ENCODE measurements around the gene TBC1D32.
"Not testable (repeated sequence)": the region's sequence is repeated elsewhere in the genome, so short reads cannot be mapped to it uniquely, and the experiment has no call there.

The TBC1D32 gene

GRCh38 chr6:121213341-121213740 is 120.9 kb downstream of the TBC1D32 start:
- not testable (repeated sequence) for DNase-seq (ENCODE audit: low read depth in 2 of 2)

GRCh38 chr6:121210943-121211342 is 123.3 kb downstream of the TBC1D32 start:
- no peak for DNase-seq (ENCODE audit: low read depth in 2 of 2)

- no peak for DNase-seq (ENCODE audit: low read depth in 2 of 2)
These were observed 128.7 kb downstream of the TBC1D32 start for GRCh38 chr6:121205569-121205968.

- DNase-seq (ENCODE audit: low read depth in 2 of 2), result no peak
These were observed 133.2 kb downstream of the TBC1D32 start for GRCh38 chr6:121201105-121201504.

GRCh38 chr6:121196042-121196441 is 138.2 kb downstream of the TBC1D32 start:
- not testable (repeated sequence) for DNase-seq (ENCODE audit: low read depth in 2 of 2)

- DNase-seq (ENCODE audit: low read depth in 2 of 2), result no peak
These were observed 144.2 kb downstream of the TBC1D32 start for GRCh38 chr6:121190122-121190521.

- no peak for DNase-seq (ENCODE audit: low read depth in 2 of 2)
These were observed 145.9 kb downstream of the TBC1D32 start for GRCh38 chr6:121188356-121188755.

- no peak for DNase-seq (ENCODE audit: low read depth in 2 of 2)
These were observed 146.5 kb downstream of the TBC1D32 start for GRCh38 chr6:121187833-121188200.

- no peak for DNase-seq (ENCODE audit: low read depth in 2 of 2)
These were observed 147.0 kb downstream of the TBC1D32 start for GRCh38 chr6:121187200-121187832.

GRCh38 chr6:121183742-121184141 is 150.5 kb downstream of the TBC1D32 start:
- DNase-seq (ENCODE audit: low read depth in 2 of 2), result no peak

- DNase-seq (ENCODE audit: low read depth in 2 of 2), result no peak
These were observed 158.5 kb downstream of the TBC1D32 start for GRCh38 chr6:121175827-121176226.

GRCh38 chr6:121172451-121172850 is 161.8 kb downstream of the TBC1D32 start:
- not testable (repeated sequence) for DNase-seq (ENCODE audit: low read depth in 2 of 2)

- DNase-seq (ENCODE audit: low read depth in 2 of 2), result no peak
These were observed 162.4 kb downstream of the TBC1D32 start for GRCh38 chr6:121171879-121172278.

- DNase-seq (ENCODE audit: low read depth in 2 of 2), result no peak
These were observed 172.4 kb downstream of the TBC1D32 start for GRCh38 chr6:121161886-121162285.

GRCh38 chr6:121160276-121160675 is 174.0 kb downstream of the TBC1D32 start:
- no peak for DNase-seq (ENCODE audit: low read depth in 2 of 2)

- no peak for DNase-seq (ENCODE audit: low read depth in 2 of 2)
These were observed 175.4 kb downstream of the TBC1D32 start for GRCh38 chr6:121158891-121159290.

GRCh38 chr6:121158438-121158837 is 175.8 kb downstream of the TBC1D32 start:
- DNase-seq (ENCODE audit: low read depth in 2 of 2), result no peak

GRCh38 chr6:121157906-121158305 is 176.4 kb downstream of the TBC1D32 start:
- no peak for DNase-seq (ENCODE audit: low read depth in 2 of 2)

- DNase-seq (ENCODE audit: low read depth in 2 of 2), result no peak
These were observed 190.8 kb downstream of the TBC1D32 start for GRCh38 chr6:121143476-121143875.

- DNase-seq (ENCODE audit: low read depth in 2 of 2), result no peak
These were observed 192.2 kb downstream of the TBC1D32 start for GRCh38 chr6:121142093-121142492.

GRCh38 chr6:121135425-121135824 is 198.9 kb downstream of the TBC1D32 start:
- no peak for DNase-seq (ENCODE audit: low read depth in 2 of 2)

GRCh38 chr6:121134922-121135321 is 199.4 kb downstream of the TBC1D32 start:
- no peak for DNase-seq (ENCODE audit: low read depth in 2 of 2)

GRCh38 chr6:121124600-121124999 is 209.7 kb downstream of the TBC1D32 start:
- DNase-seq (ENCODE audit: low read depth in 2 of 2), result no peak

- no peak for DNase-seq (ENCODE audit: low read depth in 2 of 2)
These were observed 221.9 kb downstream of the TBC1D32 start for GRCh38 chr6:121112356-121112755.
